GM18508 (cell line): Measurements from ENCODE around the gene AK5.

ENCODE experiments used
- ATAC-seq: cut with Tn5 transposase; IDR thresholded peaks from one replicate; pipeline ENCODE4 v1.9.1; 2021; ENCODE audit warnings: moderate number of reproducible peaks; ENCODE audit not compliant: insufficient read depth, unreplicated experiment

The AK5 gene

DNA sequence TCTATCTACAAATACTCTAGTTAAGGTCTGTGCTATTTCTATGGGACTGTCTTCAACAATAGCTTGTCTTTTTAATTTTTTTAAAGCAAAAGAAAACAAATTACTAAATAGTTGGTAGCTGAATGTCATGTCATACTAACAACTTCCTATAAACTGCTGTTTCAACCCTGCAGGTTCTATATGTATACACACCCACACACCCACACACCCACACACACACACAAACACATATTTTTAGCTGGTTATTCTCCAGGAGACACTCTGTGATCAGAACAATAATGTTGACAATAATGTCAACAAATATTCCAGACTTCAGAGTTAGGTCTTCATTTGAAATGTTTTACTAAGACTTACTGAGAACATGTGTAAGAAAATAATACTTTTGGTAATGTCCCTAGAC lies 66.7 kb downstream of the AK5 start:
- ATAC-seq: no peak

DNA sequence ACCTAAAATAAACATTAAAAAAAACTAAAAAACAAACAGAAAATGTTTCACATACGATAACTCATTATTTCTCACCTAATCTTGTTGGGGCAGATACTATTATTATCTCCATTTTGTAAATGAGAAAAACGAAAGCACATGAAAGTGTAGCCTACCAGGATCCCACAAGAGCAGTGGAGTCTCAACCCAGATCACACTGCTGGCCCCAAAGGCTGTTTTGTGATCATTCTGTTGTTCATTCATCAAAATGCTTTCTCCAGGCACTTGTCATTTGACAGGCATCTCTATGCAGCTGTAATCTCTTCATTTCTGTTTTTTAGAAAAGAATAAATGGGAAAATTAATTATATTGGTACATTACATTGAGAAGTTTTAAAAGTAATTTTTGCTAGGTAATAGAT lies 67.5 kb downstream of the AK5 start:
- ATAC-seq: no peak

DNA sequence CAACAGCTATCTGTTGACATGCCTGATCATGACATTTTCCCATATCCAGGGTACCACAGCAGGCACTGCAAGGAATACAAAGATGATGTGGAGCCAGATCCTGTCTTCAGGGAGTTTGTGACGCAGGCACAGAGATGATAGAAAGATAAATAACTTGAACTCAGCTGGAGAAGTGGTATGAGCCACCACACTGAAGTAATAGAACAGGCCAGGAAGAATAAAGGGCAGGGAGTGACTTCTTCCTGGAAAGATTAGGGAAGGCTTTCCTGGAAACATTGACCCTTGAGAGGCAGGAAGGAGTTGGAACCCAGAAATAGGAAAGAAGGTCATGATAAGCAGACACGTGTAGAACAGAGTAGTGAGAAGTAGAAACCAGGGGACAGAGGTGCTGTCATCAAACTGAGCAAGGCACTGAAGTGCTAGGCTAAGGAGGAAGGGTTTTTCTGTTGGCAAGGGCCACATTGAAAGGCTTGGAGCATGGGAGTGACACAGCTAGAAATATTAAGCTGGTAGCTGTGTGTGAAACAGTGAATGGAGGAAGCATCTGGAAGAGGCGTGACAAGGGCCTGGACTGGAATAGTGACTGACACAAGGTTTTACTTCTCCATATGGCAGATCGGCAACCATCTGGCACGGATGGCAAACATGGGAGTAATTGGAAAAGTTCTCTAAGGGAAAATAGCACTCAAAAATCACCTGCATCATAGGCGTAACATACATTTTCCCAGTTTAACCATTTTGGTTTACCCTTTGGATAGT lies 68.4 kb downstream of the AK5 start:
- no peak for ATAC-seq

DNA sequence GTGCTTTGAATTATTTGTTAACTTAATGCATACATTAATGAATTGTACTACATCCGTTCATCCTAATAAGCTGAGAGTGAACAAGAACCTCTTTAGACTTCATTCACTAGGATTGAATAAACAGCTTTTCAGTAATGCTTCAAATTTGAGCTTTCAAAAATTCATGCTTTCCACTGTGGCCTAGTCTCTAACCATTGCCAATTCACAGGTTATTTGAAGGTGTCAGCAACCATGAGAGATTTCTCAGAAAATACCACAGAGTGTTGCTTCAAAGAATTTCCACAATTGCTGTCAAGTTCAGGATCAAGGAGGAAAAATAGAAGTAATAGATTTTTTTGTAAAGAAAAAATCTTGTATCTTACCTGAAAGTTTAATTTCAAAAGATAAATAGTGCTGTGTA lies 72.7 kb downstream of the AK5 start:
- ATAC-seq: no peak

DNA sequence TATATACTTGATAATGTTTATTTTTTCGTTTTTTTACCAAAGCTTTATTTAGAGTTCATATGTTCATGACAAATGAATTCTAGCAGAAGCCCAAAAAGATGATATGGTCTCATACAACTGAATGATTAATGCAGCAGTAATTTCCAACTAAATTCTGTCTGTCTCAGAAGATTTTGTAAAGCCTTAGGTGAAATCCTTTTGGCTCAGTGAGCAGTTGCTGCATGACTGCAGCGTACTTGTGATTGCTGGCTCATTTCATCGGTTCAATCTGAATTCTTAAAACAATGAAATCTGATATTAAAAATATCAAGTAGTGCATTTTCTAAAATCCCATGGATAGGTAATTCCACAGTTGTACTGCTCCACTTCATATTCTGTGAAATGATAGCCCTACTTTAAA lies 73.2 kb downstream of the AK5 start:
- ATAC-seq: no peak

DNA sequence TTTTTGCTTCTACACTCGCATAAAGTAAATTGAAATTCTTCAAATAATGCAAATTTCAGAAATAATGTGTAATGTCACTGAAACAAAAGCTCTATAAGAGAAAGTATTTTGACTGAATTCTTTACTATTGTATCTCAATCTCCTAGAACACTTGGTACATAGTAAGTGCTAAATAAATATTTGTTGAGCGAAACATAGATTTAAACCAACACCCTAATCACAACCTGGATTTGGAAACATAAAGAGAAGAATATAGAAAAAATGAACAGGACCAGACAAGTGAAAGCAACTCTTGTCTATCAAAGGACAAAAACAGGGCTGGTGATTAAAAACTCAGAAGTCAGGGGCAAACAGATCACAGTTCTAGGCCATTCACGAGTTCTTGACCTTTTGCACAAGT lies 74.3 kb downstream of the AK5 start:
- no peak for ATAC-seq

DNA sequence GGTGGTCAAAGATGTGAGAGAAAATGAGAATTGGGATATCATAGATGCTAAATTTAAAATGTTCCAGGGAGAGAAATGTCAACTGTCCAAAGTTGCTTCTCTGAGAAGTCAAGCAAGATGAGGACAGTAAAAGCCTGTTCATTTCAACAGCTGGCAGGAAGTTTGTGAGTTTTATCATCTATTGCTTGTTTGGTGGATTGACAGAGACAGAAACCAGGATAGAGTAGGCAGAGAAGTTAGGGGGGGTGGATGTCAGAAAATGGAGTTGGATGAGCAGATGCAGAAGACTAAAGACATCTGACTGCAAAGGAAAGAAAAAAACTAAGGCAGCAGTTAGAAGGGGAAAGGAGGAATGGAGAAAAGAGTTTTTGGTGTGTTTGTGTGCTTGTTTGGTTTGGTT lies 78.4 kb downstream of the AK5 start:
- no peak for ATAC-seq

DNA sequence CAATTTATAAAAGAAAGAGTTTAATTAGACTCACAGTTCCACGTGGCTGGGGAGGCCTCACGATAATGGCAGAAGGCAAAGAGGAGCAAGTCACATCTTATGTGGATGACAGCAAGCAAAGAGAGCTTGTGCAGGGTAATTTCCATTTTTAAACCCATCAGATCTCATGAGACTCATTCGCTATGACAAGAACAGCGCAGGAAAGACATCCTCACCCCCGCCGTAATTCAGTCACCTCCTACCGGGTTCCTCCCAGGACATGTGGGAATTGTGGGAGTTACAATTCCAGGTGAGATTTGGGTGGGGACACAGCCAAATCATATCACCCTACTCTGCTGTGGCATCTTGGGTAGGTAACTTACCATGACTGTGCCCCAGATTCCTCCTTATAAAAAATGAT lies 79.8 kb downstream of the AK5 start:
- no peak for ATAC-seq

DNA sequence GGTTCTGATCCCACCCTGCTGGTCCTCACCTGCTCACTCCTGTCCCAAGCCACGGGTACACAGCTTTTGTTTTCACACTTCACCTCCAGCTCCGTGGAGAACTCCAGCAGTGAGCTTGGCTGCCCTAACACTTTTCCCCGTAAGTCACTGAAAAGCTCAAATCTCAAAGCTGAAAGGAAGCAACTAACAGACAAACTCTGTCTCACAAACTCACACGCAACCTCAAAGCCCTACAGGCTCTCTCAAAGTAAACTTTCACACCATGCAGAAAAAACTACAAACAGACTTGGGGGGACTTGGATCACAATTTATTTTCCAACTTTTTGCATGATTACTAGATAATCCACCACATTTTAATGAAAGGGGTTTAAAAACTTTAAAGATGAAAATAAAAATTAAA lies 88.3 kb downstream of the AK5 start:
- no peak for ATAC-seq

DNA sequence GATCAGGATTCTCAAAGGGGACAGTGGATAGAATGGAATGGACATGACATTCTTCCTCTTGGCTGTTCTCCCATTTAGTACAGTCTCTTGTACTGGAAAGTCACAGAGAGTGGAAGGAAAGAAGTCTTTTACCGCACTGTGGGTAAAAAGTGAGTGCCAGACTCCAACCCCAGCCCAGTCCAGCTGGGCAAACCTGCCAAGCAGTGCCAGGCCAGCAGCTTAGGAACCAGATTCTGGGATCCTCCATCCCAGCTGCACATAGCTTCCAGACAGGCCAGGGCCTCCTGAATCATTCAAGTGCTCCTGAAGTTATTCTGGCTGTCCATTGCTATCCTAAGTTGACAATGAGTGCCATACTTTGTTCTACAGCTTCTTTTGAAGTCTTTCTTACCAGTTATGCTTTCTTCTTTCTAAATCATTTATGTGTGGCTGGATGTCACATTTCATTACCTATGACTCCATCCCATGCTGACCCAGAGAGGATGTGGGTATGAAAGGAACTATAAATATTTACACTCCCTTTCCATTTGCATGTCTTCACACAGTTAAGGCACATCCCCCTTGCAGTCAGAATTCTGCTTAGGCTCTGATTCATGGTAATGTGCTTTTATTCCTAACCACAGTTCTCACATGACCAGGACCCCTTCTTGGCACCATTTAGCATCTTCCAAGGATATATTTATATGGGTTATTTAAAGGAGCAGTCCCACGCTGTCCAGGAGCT lies 88.9 kb downstream of the AK5 start:
- no peak for ATAC-seq

DNA sequence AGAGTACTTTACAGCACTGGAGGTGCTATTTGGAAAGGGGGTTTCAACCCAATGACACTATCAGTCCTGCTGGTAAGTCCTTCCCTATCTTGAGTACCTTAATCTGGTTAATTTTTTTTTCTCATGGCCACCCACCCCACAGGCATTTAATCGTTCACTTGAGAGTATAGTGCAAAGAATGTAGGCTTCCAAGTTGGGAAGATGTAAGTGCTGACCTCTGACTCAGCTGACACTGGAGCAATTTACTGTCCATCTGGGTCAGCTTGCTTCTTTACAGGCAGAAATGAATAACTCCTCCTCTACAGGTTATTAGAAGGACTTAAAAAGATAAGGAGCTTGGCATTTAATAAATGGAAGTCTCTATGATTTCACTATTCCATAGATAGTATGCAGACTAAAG lies 89.6 kb downstream of the AK5 start:
- ATAC-seq: no peak

DNA sequence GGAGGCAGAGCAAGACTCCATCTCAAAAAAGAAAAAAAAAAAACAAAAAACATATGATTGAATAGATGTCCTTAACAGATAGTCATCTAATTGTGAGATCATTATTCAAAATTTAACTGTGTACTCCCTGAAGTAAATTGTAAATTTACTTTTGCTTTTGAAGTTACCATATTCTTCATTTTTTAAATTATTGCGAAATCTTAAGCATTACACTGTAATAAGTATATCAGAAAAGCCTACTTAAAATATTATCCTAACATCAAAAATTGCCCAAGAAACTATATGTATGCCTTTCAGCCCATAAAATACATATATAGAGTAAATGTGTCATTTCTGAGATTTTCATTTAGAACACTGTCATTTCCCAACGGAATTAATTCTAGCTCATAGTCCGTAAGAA lies 91.9 kb downstream of the AK5 start:
- ATAC-seq: no peak

DNA sequence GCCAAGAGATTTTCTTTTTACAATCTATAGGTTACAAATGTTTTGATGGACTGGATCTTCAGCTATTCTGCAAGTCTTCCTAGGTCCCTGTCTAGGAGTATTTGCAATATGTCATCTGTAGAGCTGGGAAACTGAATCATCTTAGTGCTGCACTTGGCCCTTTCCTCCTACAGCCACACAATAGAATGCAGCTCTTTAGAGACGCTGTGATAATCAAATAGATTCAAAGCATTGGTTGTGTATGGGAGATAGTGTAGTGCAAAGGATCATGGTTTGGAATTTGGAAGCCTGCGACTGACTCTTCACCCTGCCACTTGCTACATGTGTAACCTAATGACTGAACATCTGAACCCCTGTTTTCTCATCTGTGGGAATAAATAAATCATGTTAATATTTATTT lies 93.7 kb downstream of the AK5 start:
- ATAC-seq: no peak

DNA sequence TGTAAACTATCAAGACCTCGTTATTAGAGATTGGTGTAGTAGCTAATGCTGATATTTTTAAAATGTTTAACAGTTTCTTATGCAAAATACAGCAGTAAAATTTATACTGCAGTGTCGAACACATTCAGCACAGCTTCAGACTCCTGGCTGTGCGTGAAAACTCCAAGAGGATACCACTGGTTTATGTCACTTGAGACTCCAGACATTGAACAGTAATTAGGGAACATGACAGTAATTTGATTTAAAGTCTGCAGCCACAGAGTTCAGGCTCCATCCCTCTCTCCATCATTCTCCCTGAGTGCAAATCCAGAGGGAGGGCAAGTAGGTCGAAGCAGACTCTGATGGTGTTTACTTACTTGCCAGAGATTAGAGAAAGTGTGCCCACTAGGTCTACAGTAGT lies 94.2 kb downstream of the AK5 start:
- no peak for ATAC-seq

DNA sequence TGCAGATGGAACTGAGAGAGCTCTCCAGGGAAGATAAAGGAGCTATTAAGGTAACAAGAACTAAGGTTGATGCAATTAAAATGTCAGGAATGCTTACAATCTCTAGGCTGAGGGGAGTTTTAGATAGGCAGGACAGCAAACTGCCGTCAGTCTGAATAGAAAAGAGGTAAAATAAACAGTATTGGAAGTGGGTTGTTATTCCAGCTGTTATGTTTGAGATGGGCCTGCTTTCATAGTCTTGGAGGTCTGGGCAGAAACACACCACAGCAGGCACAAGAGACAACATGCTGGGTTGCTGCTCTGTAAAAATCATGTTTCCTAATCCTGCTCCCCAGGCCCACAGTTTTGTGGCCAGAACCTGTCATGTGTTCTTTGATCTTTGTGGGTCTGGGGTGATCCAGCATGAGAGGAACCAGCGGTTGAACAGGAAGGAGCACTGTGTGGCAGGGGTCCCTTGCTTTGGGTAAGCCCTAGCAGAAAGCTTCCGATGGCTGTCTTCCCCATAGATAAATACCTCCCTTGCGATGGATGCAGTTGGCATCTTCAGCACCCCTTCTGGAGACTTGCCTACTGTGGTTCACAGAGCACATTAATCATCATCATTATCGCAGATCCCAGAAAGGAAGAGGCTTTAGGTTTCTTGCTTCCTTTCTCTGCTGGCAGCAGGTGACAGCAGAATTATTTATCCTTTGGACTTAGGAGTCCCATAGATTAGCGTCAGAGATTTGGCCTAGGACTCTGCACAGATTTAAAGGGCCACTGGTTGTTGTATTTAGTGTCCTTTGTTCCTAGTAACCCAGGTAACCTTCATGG lies 97.1 kb downstream of the AK5 start:
- no peak for ATAC-seq

DNA sequence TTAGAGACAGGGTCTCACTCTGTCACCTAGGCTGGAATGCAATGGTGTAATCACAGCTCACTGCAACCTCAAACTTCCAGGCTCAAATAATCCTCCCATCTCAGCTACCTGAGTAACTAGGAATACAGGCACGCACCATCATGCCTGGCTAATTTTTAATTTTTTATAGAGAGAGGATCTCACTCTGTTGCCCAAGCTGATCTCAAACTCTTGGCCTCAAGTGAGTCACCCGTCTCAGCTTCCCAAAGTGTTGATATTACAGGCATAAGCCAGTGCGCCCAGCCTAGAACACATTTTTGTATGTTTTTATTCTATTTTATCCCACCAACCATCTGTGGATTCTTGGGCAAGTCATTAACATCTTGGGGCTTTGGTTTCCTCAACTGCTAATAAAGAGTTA lies 100.5 kb downstream of the AK5 start:
- no peak for ATAC-seq

DNA sequence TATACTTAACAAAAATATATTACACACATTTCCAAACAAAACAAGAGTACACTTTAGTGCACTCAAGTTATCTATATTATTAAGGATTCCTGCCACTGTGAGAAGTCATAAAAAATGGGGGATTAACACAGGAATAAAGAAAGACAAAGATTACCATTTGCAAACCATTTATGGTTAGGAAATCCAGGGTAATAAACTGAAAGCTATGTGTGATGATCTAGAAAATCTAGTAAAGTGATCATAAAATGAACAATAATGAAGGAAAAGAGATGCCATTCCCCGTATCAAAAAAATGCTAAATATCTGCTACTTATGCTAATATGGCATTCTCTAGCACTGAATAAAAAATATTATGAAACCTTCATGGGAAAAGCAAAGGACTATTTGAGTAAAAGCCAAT lies 101.4 kb downstream of the AK5 start:
- ATAC-seq: no peak

DNA sequence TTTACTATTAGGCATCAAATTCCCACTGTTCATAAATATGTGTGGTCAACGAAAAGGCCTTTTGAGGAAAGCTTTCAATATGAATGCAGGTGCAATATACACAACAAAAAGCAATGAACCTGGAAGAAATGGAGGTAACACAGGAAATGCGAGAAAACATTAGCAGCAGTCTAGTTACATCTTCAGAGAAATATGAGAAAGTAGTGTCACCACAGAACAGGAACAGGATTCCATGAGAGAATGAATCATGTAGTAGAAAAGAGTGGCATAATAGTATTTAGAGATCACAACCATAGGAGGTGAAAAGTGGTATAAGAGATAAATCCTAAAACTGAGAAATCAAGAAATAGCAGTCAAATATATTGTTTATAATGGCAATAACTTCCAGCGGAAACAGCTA lies 103.7 kb downstream of the AK5 start:
- ATAC-seq: no peak

DNA sequence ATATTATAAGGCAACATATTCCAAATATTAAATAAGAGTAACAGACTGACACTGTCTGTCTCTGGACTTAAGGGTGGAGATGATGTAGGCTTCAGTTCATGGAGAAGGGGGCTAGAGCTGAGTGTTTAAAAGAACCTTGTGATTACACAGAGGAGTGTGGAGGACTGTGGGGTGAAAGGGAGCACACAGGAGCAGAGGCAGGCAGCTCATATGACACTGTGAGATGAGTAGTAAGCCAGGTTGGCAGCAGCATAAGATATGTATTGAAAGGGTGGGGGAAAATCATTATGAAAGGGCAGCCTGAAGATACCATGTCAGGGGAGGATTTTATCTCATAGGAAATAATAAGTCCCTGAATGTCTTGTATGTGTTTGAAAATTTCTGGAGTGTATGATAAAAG lies 104.5 kb downstream of the AK5 start:
- no peak for ATAC-seq

DNA sequence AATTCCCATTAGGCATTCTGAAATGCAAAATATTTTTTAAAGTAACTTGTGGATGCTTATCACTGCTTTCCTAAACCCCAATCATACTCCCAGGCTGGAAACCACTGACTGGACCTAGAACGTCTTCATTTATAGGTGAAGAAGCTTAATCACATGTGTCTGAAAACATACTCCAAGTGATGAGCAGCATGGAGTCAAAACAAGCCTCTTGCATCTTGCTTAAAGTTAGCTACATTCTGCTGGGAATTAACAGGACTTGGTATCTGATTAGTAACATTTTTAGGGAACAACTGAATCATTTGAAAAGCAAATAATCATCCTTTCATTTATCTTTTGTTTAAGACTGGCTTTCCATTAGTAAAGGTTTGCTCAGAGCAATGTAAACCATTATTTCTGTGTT lies 105.7 kb downstream of the AK5 start:
- no peak for ATAC-seq

DNA sequence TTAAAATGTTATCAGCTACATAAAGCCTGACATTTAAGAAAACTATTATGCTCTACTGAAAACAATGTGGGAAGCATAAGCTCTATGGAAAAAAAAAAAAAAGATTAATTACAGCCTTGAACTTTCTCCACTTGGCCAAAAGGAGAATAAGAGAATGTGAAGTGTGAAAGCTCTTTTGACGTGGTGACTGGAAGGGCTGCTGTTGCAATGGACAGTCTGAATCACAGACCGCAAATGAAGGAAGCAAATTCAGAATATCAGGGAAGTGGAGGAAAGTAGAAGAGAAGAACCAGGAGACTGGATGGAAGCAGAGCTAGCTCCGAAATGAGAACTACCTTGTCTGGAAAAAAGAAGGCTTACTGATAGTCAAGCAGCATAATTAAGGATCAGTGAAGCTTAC lies 106.8 kb downstream of the AK5 start:
- ATAC-seq: no peak
